GM18507 (cell line): ENCODE results near the gene FHAD1.

Source experiments
- DNase-seq: peaks from one replicate; pipeline ENCODE4 v3.0.0; 2011; ENCODE audit warnings: low read depth; ENCODE audit not compliant: insufficient read length; ENCODE audit errors: extremely low spot score
- FAIRE-seq: peaks from 2 replicates; lab custom pipeline; 2011; peaks lifted over from hg19 to GRCh38; lab: Jason Lieb, UNC

Gene FHAD1

DNA sequence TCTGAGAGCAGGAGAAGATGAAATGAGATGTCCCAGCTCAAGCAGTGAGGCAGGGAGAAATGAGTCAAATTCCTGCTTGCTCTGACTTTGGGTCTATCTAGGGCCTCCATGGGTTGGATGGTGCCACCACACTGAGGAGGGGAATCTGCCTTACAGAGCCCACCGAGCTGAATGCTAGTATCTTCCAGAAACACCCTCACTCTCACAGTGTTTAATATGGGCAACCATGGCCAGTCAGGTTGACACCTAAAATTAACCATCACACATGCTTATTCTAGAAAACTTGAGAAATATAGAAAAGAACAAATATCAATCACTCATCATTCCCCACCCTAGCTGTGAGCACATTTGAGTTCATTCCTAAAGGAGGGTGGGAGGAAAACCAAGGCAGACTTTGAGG lies 29.4 kb upstream of the FHAD1 start:
- DNase-seq (no peak), FAIRE-seq (no peak)

DNA sequence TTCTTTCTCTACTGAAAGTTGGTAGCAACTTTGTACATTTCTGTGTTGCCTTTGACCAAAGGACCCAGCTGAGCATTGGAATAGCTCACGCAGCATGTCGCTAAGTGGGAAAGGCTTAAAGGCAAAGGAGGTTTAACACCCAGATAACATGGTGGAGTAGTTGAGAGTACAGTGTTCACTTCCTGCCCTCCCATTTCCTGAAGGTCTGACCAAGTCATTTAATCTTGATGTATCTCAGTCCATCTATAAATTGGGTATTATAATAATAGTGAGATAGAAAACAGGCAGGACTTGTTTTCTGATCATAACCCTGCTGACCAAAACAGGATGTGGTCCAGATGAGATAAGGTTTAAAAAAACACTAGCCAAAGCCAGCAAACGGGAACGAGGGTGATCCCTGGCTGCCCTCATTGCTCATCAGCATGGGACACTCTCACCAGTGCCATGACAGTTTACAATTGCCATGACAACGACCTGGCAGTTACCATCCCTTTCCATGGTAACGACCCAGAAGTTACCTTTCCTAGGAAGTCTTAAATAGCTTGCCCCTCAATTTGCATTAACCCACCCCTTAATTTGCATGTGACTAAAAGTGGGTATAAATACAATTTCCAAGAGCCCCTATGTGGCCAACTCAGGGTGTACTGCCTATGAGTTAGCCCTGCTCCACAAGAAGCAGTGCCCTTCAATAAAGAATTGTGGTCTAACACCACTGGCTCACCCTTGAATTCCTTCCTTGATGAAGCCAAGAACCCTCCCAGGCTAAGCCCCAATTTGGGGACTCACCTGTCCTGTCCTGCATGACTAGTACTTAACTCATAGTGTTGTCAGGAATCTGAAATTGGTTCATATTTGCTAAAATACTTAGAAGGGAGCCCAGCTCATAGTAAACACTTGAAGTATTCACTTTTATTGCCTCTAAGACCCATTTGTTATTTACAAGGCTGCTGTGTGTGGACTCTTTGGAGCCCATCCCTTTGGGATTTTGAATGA lies 28.4 kb upstream of the FHAD1 start:
- DNase-seq (no peak), FAIRE-seq (no peak)

DNA sequence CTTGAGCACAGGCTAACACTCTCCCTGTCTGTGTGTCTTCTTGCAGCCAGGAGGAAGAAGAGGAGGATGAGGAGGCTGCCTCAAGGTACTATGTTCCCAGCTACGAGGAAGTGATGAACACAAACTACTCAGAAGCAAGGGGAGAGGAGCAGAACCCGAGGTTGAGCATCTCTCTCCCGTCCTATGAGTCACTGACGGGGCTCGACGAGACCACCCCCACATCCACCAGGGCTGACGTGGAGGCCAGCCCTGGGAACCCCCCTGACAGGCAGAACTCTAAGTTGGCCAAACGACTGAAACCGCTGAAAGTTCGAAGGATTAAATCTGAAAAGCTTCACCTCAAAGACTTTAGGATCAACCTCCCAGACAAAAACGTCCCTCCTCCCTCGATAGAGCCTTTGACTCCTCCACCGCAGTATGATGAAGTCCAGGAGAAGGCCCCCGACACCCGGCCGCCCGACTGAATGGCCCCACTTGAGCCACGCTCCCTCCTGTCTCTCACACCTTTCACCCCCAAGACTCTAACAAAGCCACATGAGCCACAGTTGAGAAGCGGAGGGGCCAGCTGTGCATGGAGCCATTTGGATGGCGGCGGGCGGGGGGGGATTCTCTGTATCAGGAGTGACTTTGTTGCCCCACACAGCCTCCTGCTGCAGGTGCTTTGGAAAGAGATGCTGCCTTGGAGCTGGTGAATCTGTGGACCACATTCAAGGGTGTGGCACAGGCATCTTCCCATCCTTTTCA lies 27.6 kb upstream of the FHAD1 start:
- FAIRE-seq (no peak), DNase-seq (no peak)

DNA sequence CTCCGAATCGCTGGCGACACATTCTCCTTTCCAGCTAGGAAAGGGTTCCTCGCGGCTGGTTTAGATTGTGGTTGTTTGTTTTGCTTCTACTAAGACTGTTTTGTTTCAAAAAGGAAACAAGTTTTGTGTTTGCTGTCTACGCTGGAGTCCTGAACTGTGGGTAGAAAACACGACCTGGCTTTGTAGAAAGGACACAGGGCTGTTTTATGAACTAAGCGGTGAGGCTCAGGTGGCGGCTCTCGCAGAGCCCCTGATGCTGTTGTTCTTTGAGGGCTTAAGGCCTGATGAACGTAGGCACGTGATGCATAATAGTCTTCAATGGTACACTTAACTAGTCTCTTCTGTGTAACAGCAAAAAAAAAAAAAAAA lies 27.0 kb upstream of the FHAD1 start:
- FAIRE-seq (no peak), DNase-seq (no peak)

DNA sequence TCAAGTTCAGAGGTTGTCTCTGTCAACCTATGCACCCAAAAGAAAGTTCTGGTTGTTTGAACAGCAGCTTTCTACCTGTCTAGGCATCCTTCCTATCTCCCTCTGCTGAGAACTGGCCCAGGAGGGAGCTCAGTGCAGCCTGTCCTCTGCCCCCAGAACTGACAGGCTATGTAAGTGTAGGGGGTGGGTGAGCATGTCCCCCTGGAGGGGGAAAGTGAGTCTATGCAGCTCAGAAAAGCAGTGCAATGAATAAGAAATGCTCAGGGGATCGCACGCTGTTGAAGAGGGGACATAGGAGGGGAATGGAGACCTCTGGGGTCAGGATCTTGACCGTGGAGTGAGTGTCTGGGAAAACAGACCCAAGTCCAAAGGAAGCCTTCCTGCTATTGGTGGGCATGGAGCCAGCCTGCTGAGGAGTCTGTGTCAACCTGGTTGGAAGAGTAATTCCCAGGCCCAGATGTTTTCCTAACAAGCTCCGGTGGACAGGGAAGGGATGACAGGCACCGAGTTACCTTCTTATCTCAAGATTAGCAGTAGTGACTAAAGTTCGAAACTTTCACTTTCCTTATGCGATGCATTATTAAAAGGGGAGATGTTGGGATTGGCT lies 26.1 kb upstream of the FHAD1 start:
- DNase-seq (no peak), FAIRE-seq (no peak)

DNA sequence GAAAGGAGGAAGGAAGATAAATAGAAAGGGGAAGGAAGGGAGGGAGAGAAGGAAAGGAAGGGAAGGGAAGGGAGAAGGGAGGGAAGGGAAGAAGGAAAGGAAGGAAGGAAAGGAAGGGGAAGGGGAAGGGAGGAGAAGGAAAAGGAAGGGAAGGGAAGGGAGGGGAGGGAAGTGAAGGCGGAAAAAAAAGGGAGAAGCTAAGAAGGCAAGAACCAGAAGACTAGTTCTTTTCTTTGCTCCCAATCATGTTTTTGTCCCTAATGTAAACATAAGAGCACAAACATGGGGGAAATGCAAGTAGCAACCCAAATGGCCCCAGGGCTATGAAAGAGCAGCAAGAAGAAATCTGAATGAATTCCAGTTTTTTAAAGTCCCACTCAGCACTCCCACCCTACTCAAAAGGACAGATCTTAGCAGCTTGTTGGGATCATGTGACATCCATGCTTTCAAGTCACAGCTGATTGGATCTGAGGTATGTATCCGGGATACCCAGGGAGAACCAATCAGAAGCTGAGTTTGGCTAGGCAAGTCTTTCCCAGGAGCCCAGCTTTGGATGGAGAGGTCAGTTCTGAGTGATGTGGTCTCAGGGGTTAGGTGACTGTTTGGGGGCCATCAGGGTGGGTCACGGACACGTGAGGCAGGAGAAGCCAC lies 24.2 kb upstream of the FHAD1 start:
- DNase-seq (no peak), FAIRE-seq (no peak)

DNA sequence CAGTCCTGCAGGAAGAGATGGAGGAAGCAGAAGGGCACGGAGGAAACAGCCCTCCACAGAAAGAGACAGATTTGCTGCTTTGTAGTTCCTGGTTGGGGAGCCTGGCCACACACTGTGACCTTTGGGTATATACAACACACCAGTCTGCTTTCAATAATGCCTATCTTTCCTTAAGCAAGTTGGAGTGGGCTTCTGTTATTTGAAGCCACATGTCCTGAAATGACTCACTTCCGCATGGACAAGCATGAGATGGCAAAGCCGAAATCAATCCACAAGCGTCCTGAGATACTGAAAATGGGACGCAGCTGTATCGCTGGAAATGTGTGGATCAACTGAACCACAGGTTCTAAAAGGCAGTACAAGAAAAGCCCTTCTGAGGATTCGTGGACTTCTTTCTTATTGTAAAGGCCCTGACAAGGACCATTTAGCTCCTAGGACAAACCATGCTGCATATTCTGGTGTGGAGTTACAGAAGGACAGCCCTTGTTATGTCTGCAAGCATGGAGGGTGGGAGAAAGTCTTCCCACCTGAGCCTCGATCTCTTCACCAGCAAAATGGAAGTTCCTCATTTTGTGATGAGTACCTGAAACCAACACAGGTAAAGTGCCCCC lies 22.7 kb upstream of the FHAD1 start:
- FAIRE-seq (peak; percentile 59), DNase-seq (no peak)

DNA sequence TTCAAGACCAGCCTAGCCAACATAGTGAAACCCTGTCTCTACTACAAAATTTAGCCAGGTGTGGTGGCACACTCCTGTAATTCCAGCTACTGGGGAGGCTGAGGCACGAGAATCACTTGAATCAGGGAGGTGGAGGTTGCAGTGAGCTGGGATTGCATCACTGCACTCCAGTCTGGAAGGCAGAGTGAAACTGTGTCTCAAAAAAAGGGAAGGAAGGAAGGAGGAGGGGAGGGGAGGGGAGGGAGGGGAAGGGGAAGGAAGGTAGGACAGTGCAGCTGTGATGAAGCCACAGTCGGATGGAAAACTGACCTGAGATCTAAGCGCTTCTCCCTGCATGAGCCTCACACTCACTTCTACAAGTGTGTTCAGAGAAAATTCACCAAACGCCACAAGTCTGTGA lies 22.0 kb upstream of the FHAD1 start:
- DNase-seq (no peak), FAIRE-seq (no peak)

DNA sequence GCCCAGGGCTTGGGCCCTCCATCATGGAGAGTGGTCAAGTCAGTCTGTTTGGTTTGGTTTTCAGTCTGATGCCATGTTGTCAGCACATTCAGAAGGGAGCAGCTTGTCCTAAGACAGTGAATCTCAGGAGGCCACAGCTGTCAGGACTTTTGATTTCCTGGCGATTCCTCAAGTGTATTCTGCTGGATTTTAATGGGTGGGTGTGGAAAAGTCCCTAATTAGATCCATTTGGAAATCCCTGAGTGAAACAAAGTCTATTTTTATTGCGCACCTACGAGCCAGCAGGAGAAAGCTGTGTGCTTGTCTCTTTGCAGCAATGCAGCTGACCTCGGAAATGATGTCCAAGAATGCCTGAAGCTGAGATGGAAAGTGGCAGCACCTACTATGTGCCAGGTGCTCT lies 21.6 kb upstream of the FHAD1 start:
- FAIRE-seq (no peak), DNase-seq (no peak)

DNA sequence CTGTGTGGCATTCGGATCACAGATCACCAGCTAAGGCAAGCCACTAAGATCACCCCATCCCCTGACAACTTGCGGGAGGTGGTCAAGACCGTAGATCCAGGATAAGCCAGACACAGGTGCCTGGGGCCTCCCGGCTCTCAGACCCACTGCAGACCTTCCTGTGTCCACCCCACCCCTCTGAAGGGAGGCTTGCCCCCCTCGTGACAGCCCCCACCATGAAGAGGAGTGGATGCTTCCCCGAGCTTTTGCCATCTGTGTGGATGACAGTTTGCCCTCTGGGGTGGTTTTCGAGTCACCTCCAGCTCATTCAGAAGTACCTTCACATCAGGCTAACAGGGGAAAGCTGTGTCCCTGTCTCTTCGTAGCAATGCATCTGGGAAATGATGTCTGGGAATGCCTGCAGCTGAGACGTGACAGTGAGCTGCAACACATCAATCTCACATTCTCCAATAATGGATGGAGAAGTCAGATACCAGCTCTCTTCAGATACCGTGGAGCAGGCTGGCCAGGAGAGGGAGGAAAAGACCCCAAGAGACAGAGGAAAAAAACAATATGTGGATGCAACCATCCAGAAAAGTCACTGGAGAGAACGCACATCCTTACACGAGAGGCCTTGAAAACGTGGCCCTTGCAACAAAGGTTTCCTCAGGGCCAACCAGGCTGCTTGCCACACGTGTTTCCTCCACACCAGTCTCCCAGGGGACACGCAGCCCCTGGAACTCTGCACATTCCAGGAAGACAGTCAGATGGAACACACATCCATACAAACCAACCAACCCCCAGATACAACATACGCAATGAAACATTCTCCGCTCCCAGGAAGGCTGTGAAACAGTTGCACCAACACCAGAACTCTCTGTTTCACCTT lies 20.4 kb upstream of the FHAD1 start:
- no peak for DNase-seq
- no peak for FAIRE-seq

DNA sequence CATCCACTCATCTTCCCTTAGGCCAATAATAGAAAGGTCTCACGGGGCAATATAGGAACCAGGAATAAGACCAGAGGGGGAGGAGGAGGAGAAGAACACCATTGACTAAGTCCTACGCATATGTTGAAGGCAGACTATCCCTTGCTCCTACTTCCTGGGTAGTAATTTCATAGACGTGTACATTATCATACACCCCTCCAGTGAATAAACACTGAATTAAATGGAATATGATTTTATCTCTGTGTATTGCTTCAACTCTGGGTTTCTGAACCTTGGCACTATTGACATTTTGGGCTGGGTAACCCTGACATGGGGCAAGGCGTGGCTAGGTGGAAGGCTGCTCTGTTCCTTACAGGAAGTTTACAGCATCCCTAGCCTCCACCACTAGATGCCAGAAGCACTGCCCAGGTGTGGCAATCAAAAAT lies 17.3 kb upstream of the FHAD1 start:
- FAIRE-seq = no peak

DNA sequence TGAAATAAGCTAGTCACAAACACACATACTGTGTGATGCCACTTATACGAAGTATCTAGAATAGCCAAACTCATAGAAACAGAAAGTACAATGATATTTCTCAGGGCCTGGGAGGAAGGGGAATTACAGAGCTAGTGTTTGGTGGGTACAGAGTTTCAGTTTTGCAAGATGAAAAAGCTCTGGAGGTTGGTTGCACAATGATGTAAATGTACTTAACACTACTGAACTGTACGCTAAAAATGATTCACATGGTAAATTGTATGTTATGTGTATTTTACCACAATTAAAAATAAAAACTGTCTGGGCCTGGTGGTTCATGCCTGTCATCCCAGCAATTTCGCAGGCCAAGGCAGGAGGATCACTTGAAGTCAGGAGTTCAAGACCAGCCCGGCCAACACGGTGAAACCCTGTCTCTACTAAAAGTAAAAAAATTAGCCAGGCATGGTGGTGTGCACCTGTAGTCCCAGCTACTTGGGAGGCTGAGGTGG lies 15.3 kb upstream of the FHAD1 start:
- DNase-seq = no peak
- peak; percentile 74 for FAIRE-seq

More for the DNA sequence above, 17.3 kb upstream of the FHAD1 start:
- DNase-seq = no peak

DNA sequence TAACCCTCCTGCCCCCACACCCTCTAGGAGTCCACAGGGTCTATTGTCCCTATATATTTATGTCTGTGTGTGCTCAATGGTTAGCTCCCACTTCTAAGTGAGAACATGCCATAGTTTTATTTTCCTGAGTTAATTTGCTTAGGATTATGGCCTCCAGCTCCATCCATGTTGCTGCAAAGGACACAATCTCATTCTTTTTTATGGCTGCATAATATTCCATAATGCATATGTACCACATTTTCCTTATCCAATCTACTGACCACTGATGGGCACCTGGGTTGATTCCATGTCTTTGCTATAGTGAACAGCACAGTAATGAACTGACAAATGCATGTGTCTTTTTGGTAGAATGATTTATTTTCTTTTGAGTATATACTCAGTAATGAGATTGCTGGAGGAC lies 13.3 kb upstream of the FHAD1 start:
- FAIRE-seq = no peak
- no peak for DNase-seq

DNA sequence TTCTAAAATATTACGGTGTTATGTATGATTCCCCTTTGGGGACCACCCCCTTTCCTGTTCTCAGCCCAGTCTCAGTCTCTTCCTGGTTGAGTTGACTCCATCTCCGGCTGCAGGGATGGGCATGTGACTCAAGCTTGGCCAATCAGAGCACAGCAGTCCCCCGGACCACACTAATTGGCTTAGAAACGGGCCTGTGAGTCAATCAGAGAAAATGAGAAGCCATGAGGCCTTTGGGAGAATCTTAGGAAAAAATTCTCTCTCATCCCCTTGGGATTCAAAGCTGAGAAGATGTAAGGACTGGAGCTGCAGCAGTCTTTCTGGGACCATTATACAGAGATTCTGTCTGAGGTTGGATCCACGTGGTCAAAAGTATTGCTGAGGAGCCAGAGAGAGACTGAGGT lies 10.7 kb upstream of the FHAD1 start:
- DNase-seq (no peak), FAIRE-seq (no peak)

DNA sequence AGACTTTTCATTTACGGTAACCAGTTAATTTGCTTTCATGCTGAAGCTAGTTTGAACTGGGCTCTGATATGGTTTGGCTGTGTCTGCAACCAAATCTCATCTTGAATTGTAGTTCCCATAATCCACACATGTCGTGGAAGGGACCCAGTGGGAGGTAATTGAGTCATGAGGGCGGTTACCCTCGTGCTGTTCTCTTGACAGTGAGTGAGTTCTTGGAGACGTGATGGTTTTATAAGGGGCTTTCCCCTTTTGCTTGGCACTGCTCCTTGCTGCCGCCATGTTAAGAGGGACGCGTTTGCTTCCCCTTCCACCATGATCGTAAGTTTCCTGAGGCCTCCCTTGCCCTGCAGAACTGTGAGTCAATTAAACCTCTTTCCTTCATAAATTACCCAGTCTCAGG lies 10.3 kb upstream of the FHAD1 start:
- DNase-seq (no peak), FAIRE-seq (no peak)

DNA sequence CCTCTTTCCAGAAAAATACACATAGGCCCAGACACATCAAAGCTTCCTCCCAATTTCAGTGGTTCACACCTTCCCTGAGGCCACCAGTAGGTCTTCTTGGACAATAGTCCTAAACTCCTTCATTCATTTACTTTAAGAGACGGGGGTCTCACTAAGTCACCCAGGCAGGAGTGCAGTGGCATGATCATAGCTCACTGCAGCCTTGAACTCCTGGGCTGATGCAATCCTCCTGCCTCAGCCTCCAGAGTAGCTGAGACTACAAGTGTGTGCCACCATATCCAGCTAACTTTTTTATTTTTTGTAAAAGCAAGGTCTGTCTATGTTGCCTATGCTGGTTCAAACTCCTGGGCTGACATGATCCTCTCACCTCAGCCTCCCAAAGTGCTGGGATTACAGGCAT lies 8.2 kb upstream of the FHAD1 start:
- FAIRE-seq = no peak

DNA sequence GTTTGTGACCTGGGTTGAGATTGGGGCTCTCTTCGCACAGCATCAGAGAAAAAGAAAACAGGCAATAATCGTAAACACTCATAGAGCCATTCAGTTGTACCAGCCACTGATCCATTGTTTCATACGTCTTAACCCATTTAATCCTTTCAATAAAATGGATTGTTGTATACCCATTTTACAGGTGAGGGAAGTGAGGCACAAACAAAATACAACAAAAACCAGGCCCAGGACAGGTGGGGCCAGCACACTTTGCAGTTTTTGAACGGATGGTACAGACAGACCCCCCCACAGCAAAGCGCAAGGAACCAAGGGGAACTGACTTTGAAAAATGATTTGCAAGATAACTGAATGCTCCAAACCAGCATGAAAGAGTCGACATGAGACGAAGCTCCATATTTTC lies 4.3 kb upstream of the FHAD1 start:
- no peak for FAIRE-seq
- no peak for DNase-seq

More for the DNA sequence above, 8.2 kb upstream of the FHAD1 start:
- no peak for DNase-seq

DNA sequence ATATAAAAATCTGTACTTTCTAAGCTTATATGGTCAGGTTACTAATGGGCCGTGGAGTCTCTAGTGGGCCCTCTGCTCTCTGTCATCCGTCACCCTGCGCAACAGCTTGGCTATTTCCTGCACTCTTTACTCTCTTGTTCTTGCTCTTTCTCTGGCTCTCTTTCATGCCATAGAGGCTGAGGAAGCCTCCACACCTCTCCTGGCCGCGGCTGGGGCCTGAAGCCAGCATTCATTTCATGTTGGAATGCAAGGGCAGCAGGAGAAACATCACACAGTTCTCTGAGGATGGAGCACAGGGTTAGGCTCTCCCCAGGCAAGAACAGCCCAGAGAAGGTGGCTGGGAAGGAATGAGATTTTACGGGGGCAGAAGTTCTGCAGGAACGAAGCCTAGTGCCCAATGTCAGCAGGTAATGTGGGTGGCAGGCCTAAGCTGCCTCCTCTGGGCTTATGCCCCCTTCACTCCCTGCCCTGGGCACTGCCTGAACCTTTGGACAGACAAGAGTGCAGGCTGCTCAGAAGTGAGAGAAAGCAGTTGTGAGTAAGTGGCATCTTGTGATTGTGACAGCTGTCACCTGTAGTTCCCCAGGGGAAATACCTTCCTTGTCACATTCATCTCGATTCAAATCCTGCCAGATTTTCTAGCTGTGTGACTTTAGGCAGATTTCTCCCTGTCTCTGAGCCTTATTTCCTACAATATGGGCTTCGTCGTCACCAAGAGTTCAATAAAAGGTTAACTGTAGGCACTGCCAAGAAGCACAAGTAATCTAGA lies 3.6 kb upstream of the FHAD1 start:
- FAIRE-seq (peak; percentile 39), DNase-seq (no peak)
